ENCODE measurements around the gene TRPM6.

Gene TRPM6

GRCh38 chr9:74770508-74771261, 117.0 kb downstream of the TRPM6 start:
- no peak for DNase-seq

DNA sequence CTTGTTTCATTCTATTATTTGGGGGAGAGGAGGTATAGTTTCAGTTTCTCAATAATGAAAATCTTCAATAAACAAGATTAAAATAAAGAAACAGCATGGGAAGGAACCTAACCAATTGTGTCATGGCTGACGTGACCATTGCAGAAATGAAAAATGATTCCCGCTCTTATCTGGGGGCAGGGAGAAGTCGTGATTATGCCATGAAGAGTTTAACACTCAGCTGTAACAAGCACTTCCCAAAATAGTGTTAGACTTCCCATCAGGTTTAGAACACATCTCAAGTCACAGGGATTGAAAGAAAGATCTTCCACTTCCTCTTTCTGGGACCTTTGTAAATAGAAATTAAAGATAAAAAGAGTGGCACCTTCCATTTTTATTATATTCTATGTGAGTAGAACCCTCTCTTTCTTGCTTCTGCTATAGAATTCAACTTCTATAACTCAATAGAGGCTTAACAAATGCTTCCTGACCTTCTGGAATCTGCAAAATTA, 122.2 kb downstream of the TRPM6 start:
- DNase-seq = no peak

DNA sequence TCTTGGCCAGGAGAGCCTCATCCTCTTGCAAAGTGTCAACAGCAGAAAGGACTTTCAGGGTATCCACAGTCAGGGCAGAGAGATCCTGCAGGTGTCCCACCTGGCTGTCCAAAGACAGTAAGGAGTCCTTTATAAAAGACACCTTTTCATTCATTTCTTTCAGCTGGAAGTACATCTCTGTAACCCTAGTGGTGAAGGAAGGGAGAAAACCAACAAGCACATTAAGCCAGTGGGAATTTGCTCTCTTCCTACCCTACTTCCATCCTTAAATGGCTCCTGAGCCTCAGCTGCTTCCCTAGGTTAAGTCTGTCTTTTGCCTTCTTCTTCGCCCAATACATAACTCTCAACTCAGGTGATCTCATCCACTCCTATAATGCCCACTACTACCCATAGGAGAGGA, 124.8 kb downstream of the TRPM6 start:
- DNase-seq = no peak

DNA sequence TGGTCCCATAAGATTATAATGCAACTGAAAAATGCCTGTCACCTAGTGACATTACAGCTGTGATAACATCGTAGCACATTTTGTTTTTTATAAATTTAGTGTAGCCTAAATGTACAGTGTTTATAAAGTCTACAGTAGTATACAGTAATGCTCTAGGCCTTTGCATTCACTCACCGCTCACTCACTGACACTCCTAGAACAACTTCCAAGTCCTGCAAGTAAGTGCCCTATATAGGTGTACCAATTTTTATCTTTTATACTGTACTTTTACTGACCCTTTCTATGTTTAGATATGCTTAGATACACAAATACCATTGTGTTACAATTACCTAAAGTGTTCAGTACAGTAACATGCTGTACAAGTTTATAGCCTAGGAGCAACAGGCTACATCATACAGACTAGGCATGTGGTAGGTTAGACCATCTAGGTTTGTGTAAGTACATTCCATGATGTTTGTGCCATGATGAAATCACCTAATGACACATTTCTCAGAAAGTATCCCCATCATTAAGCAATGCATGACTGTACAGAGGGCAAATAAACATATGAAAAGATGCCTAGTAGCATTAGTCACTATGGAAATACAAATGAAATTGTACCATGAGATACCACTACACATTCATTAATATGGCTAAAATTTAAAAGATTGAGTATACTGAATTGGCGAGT, 127.6 kb downstream of the TRPM6 start:
- DNase-seq = no peak

DNA sequence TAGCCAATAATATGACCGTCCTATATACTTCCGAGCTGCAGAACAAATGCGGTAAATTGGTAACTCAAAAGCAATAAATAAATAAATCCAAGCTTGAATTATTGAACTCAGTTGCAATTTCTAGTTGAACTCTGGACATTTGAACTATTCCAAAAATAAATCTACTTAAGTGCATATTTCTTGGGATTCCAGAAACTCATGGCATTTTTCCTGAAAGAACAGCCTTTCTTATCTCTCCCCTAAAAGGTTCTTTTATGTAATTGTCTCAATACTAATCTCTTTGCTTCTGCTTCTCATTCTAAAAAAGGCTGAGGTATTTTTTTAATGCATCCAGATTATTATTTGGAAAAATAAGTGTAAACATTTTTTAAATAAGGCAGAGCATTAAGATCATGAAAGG, 131.7 kb downstream of the TRPM6 start:
- no peak for DNase-seq

DNA sequence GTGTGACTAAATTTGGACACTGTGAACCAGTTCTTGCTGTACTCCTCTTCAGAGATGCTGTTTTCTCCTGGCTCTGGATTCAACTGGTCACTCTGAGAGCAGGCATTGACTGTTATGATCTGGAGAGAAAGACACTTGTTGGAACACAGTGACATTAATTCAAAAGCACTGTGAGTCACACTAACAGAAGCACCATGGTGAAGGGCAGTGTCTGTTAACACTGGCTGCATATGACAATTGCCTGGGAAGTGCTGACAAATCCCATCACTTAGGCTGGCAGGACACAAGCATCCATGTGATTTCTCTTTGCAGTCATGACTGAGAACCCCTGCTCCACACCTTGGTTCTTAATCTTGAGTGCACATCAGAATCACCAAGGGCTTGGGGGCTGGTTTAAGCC, 132.4 kb downstream of the TRPM6 start:
- no peak for DNase-seq

- no peak for DNase-seq
Observed at GRCh38 chr9:74753650-74754049, 134.1 kb downstream of the TRPM6 start.

- no peak for DNase-seq
Observed at GRCh38 chr9:74748966-74749365, 138.8 kb downstream of the TRPM6 start.

GRCh38 chr9:74742792-74743730, 144.7 kb downstream of the TRPM6 start:
- no peak for DNase-seq

DNA sequence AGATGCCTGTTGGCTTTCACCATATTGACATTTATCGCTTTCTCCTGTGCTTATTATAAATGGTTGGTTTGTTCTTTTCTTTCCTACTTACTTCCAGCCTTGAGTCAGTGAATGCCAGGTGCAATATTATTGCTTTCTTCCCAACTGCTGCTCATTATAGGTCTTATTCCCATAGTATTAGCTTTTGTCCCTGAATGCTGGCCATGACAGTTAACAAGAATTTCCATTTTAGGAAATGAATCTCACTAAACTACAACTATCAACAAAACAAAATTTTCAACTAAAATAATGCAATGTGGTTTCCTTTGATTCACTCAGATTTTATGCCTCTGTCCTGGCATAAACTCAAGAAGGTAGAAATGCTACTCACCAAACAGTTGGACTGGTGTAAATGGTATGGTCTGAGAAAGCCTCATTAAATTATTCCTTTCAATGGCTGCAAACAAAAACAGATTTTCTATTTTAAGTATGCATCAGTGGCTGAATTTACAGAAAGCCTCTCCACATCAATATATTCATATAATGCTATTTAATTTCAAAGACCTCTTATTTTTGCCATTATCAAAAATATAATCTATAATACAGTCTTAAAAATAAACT, 145.4 kb downstream of the TRPM6 start:
- DNase-seq = no peak

GRCh38 chr9:74736646-74737045, 151.1 kb downstream of the TRPM6 start:
- no peak for DNase-seq

- no peak for DNase-seq
Observed at GRCh38 chr9:74735761-74736160, 152.0 kb downstream of the TRPM6 start.

GRCh38 chr9:74729136-74729695, 158.5 kb downstream of the TRPM6 start:
- no peak for DNase-seq

GRCh38 chr9:74728176-74728575, 159.5 kb downstream of the TRPM6 start:
- no peak for DNase-seq

DNA sequence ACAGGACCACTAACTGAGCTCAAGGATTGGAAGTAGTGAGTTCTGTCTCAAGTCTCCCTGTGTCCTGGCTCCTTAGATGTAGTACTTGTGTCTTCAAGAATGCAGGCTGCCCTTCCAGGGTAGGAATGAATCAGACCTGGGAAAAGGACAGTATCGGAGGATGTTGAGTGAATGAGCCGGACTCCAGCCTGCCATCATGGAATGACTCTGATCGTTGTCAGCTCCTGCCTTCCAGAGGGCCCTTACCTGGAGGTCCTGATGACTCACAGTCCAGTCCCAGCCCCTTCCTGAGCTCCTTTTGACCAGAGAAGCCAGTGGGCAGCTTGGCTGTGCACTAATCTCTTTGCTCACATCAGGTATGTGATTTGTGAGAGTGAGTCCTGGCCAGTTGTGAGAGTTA, 161.1 kb downstream of the TRPM6 start:
- no peak for DNase-seq

DNA sequence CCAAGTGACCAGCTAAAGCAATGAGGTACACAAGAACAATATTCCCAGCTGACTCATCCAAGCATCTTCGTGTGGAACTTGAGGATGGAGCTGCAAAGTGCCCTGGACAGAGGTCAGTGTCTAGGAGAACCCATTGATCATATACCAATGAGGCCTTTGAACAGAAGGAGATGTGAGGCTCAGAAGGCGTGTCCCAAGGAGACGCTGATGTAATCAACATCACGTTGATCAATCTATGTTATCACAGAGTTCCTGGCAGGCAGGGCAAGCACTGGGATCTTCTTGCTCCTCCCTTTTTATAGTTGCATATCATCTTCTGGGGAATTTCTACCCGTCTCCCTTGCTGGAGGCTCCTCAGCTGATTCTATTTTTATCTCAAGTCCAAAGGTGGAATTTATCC, 163.4 kb downstream of the TRPM6 start:
- no peak for DNase-seq

DNA sequence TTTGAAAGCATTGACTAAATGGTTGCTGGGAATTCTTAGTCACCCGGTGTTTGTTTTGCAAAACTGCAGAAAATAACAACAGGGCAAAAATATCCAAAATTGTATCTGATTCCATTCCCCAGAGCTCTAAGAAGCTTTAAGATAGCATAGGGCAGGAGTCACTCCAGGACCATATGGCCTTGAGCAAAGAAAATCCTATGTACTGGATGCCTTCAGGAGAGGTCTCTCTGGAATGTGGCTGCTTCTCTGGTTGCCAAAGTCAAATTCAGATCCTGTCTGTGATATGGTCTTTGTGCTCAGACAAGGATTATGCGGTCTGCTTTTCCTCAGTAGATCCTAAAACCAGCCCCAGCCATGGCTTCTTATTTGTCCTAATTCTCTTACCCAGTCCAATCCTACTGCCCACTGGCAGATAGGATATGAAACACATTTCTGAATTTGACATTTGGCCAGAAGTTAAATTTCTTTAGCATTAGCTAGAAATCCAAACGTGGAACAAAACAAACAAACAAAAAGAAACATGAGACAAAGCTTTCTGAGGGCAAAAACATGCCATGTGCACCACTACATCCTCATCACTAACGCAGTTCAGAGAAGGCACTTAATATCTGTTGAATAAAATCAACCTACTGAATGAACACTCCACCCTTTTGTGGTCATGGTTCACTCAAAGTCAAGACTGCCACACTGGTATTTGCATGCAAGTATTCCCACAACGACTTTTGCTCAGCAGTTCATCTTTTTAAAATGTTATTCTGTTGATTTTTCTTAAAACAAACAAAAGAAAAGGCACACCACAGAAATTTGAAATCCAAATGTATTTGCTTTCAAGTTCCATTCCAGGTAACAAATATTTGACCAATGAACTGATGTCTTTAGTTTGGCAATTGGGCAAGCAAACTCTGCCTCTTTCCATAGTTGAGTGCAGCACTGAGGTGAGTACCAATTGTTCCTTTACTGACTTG, 165.7 kb downstream of the TRPM6 start:
- no peak for DNase-seq

DNA sequence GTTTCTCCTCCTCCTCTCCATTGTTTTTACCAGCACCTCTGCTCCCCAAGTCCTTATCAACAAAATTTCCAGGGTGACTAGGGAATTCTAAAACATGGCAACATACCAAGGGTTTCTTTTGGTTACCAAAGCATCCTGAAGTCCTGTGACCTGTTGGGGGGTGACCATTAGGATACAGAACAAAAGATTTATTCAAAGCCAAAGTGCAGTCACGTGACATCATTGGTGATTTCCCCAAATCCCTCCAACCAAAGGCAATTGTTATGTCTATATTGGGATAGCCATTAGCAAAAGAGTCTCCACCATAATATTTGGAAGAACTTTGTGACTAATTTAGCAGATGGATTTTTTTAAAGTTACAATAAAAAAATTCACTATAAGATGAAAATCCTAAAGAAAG, 168.4 kb downstream of the TRPM6 start:
- DNase-seq = no peak

- no peak for DNase-seq
Observed at GRCh38 chr9:74718709-74719108, 169.0 kb downstream of the TRPM6 start.

GRCh38 chr9:74711341-74711740, 176.4 kb downstream of the TRPM6 start:
- no peak for DNase-seq

- no peak for DNase-seq
Observed at GRCh38 chr9:74697535-74697934, 190.2 kb downstream of the TRPM6 start.

All from NCI-H1048 (cell line).